HG02973 (cell line): Measurements from ENCODE around the gene MAPK14.

Experiments used
- ATAC-seq: cut with Tn5 transposase; IDR thresholded peaks from one replicate; pipeline ENCODE4 v1.9.1; 2021; ENCODE audit warnings: moderate library complexity; ENCODE audit not compliant: unreplicated experiment

The MAPK14 gene

DNA sequence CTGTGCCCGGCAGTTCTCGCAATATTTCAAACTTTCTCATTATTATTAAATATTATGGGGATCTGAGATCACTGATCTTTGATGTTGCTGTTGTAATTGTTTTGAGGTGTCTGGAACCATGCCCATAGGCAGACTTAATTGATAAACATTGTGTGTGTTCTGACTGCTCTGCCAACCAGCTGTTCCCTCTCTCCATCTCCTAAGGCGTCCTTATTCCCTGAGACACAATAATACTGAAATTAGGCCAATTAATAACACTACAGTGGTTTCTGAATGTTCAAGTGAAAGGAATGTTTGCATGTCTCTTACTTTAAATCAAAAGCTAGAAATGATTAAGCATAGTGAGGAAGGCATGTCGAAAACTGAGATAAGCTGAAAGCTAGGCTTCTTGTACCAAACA, 7.6 kb downstream of the MAPK14 start:
- no peak for ATAC-seq

DNA sequence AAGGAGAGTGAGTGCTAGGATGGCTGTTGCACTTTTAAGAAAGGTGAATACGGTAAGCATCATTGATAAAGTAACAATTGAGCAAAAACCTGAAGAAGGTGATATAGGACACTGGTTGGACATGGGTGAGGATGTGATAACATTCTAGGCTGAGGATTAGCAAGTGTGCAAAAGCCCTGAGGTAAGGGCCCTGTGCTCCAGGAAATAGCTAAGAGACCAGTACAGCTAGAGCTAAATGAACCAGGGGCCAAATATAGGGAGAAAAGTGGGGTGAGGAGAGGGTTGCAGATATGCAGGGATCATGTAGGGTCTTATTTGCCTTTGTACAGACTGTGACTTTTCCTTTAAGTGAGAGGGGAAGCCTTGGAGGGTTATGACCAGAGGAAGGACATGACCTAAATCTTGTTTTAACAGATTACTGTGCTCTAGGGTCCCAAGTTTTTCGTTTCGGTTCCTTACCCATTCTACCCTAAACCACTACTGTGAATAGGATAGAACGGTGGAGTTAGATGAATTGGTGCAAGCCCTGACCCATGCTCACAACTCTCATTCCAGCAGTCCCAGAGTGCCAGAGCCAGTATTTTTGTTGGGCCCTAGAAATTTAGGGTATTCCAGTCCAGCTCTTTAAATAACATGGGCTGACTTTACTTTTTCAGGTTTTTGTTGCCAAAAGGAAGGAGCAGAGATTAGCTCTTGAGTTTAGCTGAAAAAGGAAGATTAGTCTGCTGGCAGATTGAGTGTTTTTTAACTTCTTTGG, 10.7 kb downstream of the MAPK14 start:
- ATAC-seq, result no peak

DNA sequence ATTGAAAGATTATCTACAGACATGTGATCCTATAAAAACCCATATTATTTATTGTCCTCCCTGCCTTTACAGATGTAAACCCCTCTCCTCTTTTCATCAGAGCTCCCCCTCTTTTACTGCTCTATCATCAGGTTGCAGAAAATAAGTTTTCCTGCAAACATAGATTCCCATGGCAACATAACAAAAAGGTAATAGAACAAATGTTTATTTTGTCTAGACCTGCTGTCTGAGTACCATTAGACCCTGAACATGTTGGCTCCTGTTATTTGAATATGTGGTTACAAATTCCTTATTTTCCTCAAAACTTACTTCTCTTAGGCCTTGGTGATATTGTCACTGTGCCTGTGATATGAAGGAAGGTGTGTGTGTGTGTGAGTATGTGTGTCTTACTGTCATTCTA, 11.5 kb downstream of the MAPK14 start:
- no peak for ATAC-seq

DNA sequence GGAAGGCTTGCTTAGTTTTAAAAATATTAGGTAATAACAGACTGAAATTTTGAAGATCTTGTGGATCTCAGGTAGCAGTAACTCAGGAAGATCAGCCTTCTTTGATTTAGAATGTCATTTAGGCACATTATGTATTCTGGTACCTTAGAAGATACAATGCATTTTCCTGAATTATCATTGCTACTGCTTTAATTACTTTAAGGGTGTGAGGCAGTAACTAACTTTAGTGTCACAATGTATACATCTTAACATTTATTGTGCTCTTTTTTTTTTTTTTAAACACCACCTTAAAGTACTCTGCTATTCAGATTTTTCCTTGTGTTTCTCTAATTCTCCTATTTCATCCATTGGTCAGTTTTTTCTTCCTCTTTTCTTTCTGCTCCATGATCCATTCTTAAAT, 13.3 kb downstream of the MAPK14 start:
- ATAC-seq, result no peak

DNA sequence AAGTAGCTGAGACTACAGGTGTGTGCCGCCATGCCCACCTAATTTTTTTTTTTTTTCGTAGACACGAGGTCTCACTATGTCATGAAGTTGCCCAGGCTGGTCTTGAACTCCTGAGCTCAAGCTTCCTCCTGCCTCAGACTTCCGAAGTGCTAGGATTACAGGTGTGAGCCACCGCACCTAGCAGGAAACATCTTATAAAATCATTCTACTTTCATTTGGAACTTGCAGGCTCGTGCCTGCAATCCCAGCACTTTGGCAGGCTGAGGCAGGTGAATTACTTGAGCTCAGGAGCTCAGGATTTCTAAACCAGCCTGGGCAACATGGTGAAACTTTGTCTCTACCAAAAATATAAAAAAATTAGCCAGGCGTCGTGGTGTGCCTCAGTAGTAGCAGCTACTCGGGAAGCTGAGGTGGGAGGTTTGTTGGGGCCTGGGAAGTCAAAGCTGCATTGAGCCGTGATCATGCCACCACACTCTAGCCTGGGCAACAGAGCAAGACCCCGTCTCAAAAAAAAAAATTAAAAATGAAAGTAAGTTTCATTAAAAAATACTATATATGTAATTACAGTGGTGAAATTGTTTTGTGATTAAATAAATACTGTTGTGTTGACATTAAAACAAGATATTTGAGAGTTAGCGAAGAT, 15.1 kb downstream of the MAPK14 start:
- ATAC-seq, result no peak

DNA sequence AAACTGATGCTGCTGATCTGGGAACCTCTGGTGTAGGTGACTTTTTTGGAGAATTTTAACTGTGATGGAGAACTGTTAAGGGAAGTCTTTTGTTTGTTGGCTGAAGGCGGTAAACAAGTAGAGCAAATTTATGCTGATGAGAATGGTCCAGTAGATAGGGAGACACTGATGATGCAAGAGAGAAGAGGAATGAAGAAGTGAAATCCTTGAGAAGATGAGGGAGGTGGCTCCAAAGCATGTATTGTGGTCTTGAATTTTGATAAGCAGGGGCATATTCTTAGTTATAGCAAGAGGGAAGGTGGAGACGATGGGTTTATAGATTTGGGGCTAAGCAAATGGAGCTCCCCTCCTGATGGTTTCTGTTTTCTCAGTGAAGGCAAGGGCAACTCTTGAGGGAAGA, 22.0 kb downstream of the MAPK14 start:
- no peak for ATAC-seq

DNA sequence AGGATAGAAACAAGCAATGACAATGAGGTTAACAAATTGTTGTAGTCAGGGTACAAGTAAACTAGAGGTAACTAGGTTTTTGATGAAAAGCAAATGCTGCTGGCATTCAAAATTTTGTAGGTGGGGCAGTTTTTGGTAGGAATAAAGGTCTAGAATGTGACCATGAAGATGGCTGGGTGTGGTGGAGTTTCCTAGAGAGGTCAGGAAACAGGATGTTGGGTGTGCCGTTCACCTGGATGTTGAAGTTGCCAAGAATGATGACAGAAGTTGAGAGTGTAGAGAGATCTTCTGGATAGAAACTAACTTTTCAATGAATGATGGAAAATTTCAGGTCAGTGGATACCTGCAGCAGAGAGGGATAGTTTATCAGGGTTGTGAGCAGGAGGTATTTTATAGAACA, 22.7 kb downstream of the MAPK14 start:
- no peak for ATAC-seq

DNA sequence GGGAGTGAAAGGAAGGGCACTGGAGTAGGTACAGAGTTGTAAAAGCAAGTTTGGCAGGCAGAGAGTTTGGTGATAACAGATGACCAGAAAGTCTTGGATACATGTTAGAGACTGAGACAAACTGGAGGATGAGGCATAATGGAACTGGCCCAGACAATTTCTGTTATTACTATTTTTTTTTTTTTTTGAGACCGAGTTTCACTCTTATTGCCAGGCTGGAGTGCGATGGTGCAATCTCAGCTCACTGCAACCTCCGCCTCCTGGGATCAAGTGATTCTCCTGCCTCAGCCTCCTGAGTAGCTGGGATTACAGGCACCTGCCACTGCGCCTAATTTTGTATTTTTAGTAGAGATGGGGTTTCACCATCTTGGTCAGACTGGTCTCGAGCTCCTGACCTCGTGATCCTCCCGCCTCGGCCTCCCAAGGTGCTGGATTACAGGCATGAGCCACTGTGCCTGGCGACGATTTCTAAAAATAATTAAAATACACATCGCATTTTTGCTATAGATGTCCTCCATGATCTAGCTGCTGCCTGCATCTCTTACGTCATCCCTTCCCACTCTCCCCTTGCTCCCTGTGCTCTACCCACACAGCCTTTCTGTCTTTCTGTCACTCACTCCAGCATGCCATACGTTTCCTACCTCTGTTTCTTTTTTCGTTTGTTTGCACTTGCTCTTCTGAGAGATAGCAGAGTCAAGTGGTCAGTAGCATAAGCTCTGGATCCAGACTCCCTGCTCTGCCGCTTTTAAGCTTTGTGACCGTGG, 23.5 kb downstream of the MAPK14 start:
- no peak for ATAC-seq

DNA sequence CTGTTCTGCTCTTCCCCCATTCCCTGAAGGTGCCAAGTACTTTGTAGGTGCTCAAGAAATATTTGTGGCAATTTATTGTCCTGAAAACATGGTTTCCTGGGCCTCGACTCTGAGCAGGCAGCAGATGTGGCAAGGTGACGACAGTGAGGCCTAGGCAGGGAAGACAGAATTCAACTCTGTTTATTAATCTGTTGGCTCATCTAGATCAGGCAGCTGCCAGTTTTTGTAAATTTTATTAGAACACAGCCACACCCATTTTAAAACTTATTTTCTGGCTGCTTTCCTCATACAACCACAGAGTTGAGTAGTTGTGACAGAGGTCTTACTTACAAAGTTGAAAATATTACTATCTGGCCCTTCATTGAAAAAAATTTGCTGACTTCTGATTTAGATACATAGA, 24.5 kb downstream of the MAPK14 start:
- no peak for ATAC-seq

DNA sequence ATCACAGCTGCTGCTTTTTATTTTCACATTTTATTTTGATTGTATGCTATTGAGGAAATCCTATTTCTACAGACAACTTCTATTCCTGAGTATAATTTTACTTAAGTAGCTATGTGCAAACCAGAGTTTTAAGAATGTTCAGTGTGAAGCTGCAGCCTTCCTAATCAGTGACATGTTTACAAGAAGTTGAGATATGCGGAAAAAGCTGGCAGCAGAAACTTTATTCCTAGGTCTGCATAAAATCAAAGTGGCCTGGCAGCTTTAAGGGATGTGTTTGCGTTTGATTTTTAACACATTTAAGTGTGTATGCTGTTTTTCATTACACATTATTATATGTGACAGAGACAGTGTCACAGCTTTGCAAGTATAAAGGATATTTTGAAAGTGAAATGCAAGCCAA, 26.3 kb downstream of the MAPK14 start:
- no peak for ATAC-seq

DNA sequence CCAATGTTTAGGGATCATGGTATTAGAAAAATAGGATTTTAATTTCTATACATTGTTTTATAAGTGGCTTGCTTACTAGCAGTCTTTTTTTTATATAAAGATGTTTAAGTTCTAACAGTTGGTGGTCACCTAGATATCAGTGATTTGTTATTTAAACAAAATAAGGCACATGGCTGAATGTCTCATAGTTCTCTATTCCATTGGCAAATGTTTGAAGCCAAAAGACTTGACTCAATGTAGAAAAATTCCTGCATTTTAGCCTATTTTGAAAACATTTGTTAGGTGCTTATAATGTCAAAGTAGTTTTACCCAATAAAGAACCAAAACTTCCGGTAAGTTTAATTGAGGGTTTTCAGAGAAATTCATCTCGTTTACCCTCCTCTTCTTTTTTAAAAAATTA, 26.8 kb downstream of the MAPK14 start:
- ATAC-seq, result no peak

DNA sequence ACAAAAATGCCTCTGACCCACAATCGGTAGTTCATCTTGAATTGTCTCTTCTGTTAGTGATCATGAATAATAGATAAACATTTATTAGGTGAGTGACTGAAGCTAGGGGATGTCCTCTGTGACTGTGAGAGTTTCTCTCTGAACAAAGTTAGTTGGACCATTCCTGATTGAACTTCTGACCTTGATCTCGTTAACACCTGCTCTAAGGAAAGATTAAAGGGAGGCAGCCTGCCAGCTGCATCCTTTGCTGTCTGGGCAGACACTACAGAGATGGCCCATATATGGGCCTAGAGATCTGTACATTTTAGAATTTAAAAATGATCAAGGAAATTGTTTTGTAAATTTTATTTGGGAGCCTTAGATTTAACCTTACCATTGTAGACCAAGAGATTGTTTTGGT, 27.3 kb downstream of the MAPK14 start:
- ATAC-seq, result no peak

DNA sequence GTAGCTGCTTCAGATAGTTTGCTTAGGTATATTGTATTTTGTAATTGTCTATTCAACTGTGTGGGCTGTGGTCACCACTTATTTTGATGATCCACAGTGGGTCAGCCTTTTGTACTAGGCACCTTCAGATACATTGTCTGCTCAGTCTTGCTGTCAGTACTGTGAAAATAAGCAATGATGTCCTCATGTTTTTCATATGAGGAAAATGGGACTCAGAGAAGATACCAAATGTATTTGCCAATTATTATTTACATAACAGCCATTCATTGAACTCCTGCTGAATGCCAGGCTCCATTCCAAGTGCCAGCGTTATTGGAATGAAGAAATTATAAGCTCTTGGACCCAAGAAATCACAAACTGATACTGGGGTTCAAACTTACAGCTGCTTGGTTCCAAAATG, 28.6 kb downstream of the MAPK14 start:
- ATAC-seq, result no peak

DNA sequence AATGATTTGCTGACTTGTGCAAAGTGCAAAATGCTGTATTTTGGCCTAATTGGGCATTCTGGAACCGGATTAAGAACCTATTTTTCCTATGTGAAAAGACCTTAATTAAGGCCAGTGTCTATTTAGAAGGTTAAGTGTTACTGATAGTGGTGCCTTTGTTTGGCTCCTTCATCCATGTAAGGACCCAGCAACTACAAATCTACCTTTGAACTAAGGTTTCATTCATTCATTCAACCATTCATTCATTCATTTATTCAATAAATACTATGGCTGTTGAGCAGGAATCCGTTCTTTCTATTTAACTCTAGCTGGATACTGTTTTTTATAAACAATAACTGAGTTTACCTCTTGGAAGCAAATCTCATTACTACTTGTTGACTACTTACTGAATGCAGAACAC, 33.6 kb downstream of the MAPK14 start:
- ATAC-seq, result no peak

DNA sequence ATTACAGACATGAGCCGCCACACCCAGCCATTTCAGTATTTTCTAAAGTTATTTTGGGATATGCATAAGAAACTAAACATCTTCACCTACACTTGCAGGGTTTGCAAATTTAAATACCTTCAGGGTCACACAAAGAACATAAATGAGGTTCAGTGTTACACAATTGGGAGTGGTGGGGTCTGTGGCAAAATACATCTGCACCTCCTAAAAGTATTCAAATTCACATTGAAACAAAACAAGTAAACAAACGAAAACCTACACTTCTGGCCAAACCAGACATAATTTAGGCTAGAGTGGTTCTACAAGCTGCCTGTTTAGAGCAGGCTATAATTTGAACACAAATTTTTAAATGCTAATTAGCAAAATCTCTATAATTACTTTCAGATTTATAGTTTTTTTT, 34.6 kb downstream of the MAPK14 start:
- ATAC-seq, result no peak

DNA sequence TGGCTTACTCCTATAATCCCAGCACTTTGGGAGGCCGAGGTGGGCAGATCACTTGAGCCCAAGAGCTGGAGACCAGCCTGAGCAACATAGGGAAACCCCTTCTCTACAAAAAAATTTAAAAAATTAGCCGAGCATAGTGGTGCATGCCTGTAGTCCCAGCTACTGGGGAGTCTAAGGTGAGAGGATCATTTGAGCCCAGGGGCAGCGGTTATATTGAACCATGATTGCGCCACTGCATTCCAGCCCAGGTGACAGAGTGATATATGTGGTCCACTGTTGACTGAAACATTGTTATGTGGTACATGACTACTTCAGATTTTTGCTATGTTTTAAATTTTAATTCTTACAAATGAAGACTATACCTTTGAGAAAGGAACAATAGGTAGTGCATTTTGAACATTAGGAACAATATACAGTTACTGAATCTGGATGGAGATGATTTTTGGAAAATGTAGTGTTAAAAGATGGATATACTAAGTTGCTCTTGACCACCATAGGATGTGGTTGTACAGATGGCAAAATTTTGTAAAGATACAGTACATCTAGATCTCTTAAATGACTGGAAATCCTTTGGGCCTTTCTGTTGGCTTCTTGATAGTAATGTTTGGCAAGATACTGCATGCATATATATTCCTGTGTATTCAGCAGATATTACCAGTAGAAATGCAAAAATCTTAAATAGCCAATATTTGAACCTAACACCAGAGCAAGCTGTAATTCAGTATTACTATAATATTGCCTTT, 35.9 kb downstream of the MAPK14 start:
- ATAC-seq, result no peak

DNA sequence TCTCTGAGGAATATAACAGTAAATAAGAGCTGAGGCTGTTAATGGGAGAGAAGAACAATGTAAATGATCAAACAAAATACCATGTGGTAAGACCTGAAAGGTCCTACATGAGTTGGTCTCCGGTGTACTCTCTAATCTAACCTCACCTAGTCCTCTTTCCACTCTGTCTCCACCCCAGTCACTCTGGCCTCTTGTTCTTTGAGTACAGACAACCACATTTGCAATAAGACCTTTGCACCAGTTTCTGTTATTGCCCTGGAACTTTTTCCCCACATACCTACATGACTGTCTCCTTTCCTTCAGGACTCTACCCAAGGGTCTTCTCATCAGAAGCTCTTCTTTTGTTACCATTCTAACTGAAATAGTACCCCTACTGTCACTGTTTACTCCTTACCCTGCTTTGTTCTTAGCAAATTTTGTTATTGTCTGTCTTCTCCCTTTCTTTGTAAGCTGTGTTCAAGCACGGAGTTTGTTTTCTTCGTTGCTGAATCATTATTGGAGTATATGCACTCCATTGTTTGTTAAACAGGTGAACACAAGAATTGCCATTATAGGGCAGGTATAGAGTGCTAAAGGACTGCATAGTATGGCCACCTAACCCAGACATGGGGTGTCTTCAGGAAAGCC, 37.3 kb downstream of the MAPK14 start:
- no peak for ATAC-seq

DNA sequence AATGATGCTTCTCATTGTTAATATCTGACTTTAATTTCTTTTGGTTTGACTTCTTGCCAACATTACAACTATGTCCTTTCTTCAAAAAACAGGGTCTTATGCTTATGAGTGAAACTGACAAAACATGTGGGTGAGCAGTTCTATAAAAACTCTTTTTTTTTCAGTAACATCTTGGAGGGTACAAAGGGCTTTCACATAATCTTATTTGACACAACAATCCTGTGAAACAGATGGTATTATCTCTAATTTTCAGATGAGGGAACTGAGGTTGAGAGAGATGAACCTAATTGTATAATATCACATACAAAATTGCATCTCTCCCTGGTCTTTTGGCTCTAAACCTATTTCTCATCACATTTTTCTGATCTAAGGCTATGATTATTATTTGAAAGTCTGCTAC, 38.3 kb downstream of the MAPK14 start:
- no peak for ATAC-seq

DNA sequence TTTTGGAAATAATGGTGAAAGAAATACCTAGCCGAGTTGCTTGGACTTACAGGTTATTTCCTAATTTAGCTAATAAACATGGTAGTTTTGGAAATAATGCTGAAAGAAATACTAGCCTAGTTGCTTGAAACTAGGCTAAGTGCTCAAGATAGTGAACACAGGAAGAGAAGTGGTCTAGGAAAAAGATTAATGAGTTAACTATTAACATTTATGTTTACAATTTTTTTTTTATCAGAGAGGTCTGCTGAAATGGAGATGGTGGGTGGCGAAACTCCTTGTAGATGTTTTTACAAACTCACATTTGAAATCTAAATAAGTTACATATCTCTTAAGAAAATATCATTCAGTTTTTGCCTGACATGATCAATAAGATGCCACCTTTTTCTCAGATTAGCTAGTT, 39.2 kb downstream of the MAPK14 start:
- ATAC-seq, result no peak

DNA sequence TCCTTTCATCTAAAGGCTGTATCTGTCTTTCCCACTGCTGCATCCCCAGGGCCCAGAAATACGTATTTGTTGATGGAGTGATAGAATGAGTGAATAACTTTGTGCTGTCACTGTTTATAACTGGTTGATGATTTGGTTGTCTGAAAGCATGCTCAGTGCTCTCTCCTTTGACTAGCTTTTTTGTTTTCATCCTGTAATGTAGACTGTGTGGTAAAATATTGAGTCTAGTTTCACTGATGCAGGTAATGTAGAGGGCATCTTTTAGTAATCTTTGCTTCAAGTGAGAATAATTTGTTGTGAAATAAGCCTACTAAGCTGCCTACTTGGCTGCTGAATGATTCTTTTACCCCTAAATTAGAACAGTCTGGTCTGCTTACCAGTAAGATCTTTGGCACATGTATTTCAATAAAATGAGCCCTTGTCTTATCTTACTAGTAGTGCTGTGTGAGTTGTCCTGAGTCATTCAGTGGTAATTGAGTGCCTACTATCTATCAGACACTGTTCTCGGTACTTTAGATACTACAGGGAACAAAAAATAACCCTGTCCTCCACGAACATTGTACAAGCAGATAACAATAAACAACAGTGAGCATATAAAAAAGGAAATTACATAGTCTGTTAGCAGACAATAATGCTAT, 39.9 kb downstream of the MAPK14 start:
- no peak for ATAC-seq

DNA sequence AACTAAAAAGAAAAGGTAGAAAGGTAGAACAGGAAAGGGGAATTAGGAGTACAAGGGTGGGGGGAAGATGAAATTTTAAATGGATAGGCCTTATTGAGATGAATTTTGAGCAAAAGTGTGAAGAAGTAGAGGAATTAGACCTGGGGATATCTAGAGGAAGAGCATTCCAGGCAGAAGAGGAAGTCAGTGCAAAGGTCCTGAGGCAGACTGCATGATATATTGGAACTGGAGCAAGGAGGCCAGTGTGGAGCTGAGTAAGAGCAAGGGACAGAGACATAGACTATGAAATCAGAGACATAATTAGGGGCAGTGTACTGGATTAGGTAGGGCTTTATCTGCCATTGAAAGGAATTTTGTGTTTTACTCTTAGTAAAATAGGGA, 40.4 kb downstream of the MAPK14 start:
- ATAC-seq, result no peak
